ENCODE measurements around the gene SCFD2. TPM values are rescaled to one million over a fixed set of nuclear protein-coding genes. Genes with fewer than 3 reads are reported as not detected.

SCFD2 gene
- total and polyA plus RNA-seq, 12 donors, result 2.9 to 15.0 (median 9.7) TPM

DNA sequence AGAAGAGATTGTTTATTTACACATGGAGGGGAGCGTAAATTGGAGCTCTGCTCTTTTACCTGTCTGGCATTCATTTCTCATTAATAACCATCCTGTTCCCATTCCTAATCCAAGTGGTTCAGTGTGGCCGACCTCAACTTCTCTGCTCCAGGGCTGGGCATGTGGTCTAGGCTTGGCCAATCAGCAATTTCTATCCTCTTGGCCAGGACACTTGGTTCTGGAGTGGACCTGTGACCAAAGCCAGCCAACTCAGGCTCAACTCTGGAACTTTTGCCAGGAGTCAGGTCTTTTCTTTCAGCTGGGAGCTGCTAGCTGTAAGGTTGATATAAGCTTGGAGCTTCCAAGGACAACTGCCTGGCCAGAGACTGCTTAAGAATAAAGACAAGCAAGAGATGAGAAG, 519.4 kb downstream of the SCFD2 start:
- Histone ChIP-seq H3K4me1 (peaks cover 4 to 31% (median 17%) of the 10 kb centered on the region in 9 donors), H3K27ac (no peak overlapping the region), H3K27me3 (no peaks in the 10 kb centered on the region), H3K4me3 (no peak overlapping the region), H3K9me3 (no peaks in the 10 kb centered on the region), H3K36me3 (no peaks in the 10 kb centered on the region)
- 61 to 80% methylated on average over 2 of the region's 2 CpGs for WGBS, 2 donors
- ATAC-seq (peak in 7 of 8 donors; percentile 27 to 86 (median 68)), DNase-seq (no peak)
- intact Hi-C loops (cut with DNase I), result no loop called here
- TF ChIP-seq, protein P1, sequence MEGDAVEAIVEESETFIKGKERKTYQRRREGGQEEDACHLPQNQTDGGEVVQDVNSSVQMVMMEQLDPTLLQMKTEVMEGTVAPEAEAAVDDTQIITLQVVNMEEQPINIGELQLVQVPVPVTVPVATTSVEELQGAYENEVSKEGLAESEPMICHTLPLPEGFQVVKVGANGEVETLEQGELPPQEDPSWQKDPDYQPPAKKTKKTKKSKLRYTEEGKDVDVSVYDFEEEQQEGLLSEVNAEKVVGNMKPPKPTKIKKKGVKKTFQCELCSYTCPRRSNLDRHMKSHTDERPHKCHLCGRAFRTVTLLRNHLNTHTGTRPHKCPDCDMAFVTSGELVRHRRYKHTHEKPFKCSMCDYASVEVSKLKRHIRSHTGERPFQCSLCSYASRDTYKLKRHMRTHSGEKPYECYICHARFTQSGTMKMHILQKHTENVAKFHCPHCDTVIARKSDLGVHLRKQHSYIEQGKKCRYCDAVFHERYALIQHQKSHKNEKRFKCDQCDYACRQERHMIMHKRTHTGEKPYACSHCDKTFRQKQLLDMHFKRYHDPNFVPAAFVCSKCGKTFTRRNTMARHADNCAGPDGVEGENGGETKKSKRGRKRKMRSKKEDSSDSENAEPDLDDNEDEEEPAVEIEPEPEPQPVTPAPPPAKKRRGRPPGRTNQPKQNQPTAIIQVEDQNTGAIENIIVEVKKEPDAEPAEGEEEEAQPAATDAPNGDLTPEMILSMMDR (IDR thresholded peaks at IDR 0.05), result no peak

DNA sequence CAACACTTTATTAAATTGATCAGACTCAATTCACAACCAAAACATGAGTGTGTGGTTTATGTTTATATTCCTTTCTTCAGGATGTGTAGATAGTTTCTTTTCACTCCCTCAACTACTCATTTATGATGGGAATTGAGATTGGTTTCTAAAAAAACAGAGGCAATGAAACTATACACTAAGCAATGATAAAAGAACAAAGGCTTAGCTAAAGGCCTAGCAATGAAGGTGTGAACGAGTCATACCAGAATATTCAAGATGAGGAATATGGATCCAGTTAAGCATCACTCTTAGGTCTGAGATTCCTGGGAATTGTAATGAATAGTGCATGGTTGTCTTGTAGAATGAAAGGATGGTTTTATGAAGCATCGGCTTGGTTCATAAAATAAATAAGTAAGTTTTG, 521.3 kb downstream of the SCFD2 start:
- Histone ChIP-seq H3K27ac (peak overlapping the region in 1 of 10 donors; percentile 24), H3K27me3 (no peaks in the 10 kb centered on the region), H3K4me3 (no peak overlapping the region), H3K9me3 (no peaks in the 10 kb centered on the region), H3K4me1 (peaks cover 10 to 50% (median 34%) of the 10 kb centered on the region in 9 donors), H3K36me3 (no peaks in the 10 kb centered on the region)
- no peak for ATAC-seq
- TF ChIP-seq, protein P1 (IDR thresholded peaks at IDR 0.05), result no peak
- DNase-seq, result no peak
- WGBS, 2 donors, result 95 to 99% methylated on average over 2 of the region's 2 CpGs
- intact Hi-C loops (cut with DNase I), result no loop called here

DNA sequence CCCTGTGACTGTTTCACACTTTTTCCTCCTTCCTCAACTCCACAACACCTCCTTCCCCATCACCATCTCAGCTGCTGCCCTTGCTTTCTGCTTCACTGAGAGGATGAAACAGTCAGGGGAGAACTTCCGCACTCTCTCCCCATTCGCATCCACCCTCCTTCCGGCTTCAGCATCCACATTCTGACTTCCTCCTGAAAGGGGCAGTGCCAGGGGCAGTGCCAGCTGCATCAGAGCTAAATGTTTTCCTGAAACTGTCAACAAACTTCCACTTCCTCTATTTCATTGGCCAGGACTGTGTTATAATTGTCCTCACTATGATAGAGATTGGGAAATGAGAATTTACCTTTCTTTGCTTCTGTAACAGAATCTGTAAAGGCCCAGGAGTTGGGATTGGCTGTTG, 521.9 kb downstream of the SCFD2 start:
- peak in 5 of 8 donors; percentile 12 to 66 (median 34) for ATAC-seq
- TF ChIP-seq, protein P1 (IDR thresholded peaks at IDR 0.05), result no peak
- Histone ChIP-seq H3K9me3 (no peaks in the 10 kb centered on the region), H3K27ac (peak overlapping the region in 1 of 10 donors; percentile 24), H3K27me3 (no peaks in the 10 kb centered on the region), H3K36me3 (no peaks in the 10 kb centered on the region), H3K4me3 (no peak overlapping the region), H3K4me1 (peaks cover 10 to 57% (median 39%) of the 10 kb centered on the region in 9 donors)
- intact Hi-C loops (cut with DNase I), result no loop called here
- DNase-seq, result peak in 1 of 2 donors; percentile 13
- WGBS, 2 donors, result 75 to 83% methylated on average over 3 of the region's 3 CpGs

DNA sequence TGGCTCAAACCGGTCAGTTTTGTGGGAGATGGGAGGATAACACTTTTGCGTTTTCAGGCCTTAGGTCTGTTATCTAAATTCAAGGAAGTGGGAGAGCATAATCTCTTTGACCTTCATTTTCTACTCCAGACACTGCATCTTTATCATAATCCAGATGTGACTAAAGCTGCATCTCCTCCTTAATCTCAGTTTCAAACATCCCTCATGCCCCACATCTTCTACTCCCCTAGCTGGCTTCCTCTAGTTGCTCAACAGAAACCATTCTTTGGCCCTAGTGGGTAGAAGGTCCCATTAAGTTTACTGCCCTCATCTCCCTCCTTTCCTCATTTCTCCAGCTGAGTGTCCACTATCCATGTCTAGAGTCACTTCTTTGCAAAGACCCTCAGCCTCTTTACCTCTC, 522.5 kb downstream of the SCFD2 start:
- 60 to 79% methylated on average over 2 of the region's 2 CpGs for WGBS, 2 donors
- TF ChIP-seq, protein P1 (IDR thresholded peaks at IDR 0.05), result no peak
- ATAC-seq (no peak), DNase-seq (no peak)
- Histone ChIP-seq H3K36me3 (no peaks in the 10 kb centered on the region), H3K27ac (peak overlapping the region in 1 of 10 donors; percentile 76), H3K27me3 (no peaks in the 10 kb centered on the region), H3K4me3 (no peak overlapping the region), H3K9me3 (no peaks in the 10 kb centered on the region), H3K4me1 (peaks cover 12 to 63% (median 45%) of the 10 kb centered on the region in 9 donors)
- intact Hi-C loops (cut with DNase I), result no loop called here

Data from heart right ventricle (tissue), 16 donors.